OCI-LY7 (cell line): ENCODE results near the gene MAPT. TPM values are rescaled to one million over a fixed set of nuclear protein-coding genes. Genes with fewer than 3 reads are reported as not detected.

Experiments used
- BruUV-seq: library from RNA; stranded (reverse); fragments of 400-500 nt; replicated peaks from 2 replicates; lab custom pipeline; 2021; lab: Mats Ljungman, UMichigan
- CTCF ChIA-PET: fragments of 300-600 bp; sonication (Branson Sonifier 250); formaldehyde crosslinking; loops from one replicate; lab custom pipeline; 2022; ENCODE audit warnings: antibody characterized with exemption; ENCODE audit not compliant: unreplicated experiment; lab: Charles Lee
- POLR2A ChIA-PET: fragments of 300-600 bp; sonication (Branson Sonifier 250); formaldehyde crosslinking; loops from one replicate; lab custom pipeline; 2022; ENCODE audit warnings: antibody characterized with exemption; lab: Charles Lee
- DNase-seq: peaks from one replicate; pipeline ENCODE4 v3.0.0-alpha.2; 2015; ENCODE audit warnings: low spot score
- H2AFZ ChIP-seq: fragments of 200-600 bp; sonication (generic), shearing (Covaris generic); 2 replicates; pipeline ENCODE4 v1.6.1; 2014; ENCODE audit warnings: mild to moderate bottlenecking, antibody characterized with exemption, low read length, moderate library complexity
- H3K27ac ChIP-seq: fragments of 200-600 bp; sonication (generic); 2 replicates; pipeline ENCODE4 v1.5.1; 2014; ENCODE audit warnings: mixed run types, low read depth, mild to moderate bottlenecking, moderate library complexity, low read length, inconsistent platforms; ENCODE audit not compliant: poor library complexity, severe bottlenecking
- H3K36me3 ChIP-seq: fragments of 200-600 bp; sonication (generic); 2 replicates; pipeline ENCODE4 v1.6.1; 2014; ENCODE audit warnings: mild to moderate bottlenecking, antibody characterized with exemption, low read length, moderate library complexity, mixed read lengths; ENCODE audit not compliant: insufficient read depth
- H3K4me1 ChIP-seq: fragments of 200-600 bp; sonication (generic); 2 replicates; pipeline ENCODE4 v1.5.1; 2014; ENCODE audit warnings: mild to moderate bottlenecking, low read length; ENCODE audit not compliant: insufficient read depth, poor library complexity, severe bottlenecking
- H3K4me2 ChIP-seq: fragments of 200-600 bp; sonication (generic); 2 replicates; pipeline ENCODE4 v1.6.1; 2014; ENCODE audit warnings: mild to moderate bottlenecking, low read length
- H3K4me3 ChIP-seq: fragments of 200-600 bp; sonication (generic); 2 replicates; pipeline ENCODE4 v1.5.1; 2014; ENCODE audit warnings: mild to moderate bottlenecking, low read depth, low read length; ENCODE audit not compliant: poor library complexity, severe bottlenecking
- H3K79me2 ChIP-seq: fragments of 200-600 bp; sonication (generic); 2 replicates; pipeline ENCODE4 v1.6.1; 2016; ENCODE audit warnings: low read depth, mild to moderate bottlenecking, low read length, moderate library complexity, mixed read lengths; ENCODE audit not compliant: insufficient read depth
- H3K9me2 ChIP-seq: fragments of 200-600 bp; sonication (generic); 2 replicates; pipeline ENCODE4 v1.6.1; 2016; ENCODE audit warnings: mild to moderate bottlenecking, low read length, mixed read lengths; ENCODE audit not compliant: insufficient read depth
- H3K9me3 ChIP-seq: fragments of 200-600 bp; sonication (generic); 2 replicates; pipeline ENCODE4 v1.6.1; 2014; ENCODE audit warnings: mild to moderate bottlenecking, mixed run types, low read length, mixed read lengths
- H4K20me1 ChIP-seq: fragments of 200-600 bp; sonication (generic); 2 replicates; pipeline ENCODE4 v1.6.1; 2014; ENCODE audit warnings: mild to moderate bottlenecking, antibody characterized with exemption, low read length, moderate library complexity, mixed read lengths; ENCODE audit not compliant: insufficient read depth
- EZH2phosphoT487 ChIP-seq: fragments of 200-600 bp; sonication (generic); IDR thresholded peaks from 2 replicates; pipeline ENCODE4 v1.6.1; 2018; ENCODE audit warnings: low read depth, borderline replicate concordance, mild to moderate bottlenecking, mixed run types, antibody characterized with exemption, low read length, moderate library complexity, mixed read lengths
- intact Hi-C: fragments of 100-400 bp; cut with micrococcal nuclease; formaldehyde crosslinking; loops from one replicate; pipeline ENCODE4 v1.10.0; 2022; ENCODE audit not compliant: unreplicated experiment
- total RNA-seq, 2 experiments: library from RNA; depleted of rRNA in 1 of 2; stranded (reverse); fragments of >200 nt in 1 of 2; shearing (Covaris generic) in 1 of 2; gene quantifications; 2 replicates each; pipeline ENCODE4 v1.2.3, GENCODE V29; 2014 to 2022
- TF ChIP-seq, protein P1 (sequence below): fragments of 200-600 bp; sonication (generic); conservative IDR thresholded peaks from 2 replicates; pipeline ENCODE4 v1.5.1; 2014; ENCODE audit warnings: mild to moderate bottlenecking, antibody characterized with exemption, low read length, moderate library complexity, mixed read lengths

The MAPT gene
- total RNA-seq, 2 experiments from 2014 or later = 0.44 TPM; not detected in 1

DNA sequence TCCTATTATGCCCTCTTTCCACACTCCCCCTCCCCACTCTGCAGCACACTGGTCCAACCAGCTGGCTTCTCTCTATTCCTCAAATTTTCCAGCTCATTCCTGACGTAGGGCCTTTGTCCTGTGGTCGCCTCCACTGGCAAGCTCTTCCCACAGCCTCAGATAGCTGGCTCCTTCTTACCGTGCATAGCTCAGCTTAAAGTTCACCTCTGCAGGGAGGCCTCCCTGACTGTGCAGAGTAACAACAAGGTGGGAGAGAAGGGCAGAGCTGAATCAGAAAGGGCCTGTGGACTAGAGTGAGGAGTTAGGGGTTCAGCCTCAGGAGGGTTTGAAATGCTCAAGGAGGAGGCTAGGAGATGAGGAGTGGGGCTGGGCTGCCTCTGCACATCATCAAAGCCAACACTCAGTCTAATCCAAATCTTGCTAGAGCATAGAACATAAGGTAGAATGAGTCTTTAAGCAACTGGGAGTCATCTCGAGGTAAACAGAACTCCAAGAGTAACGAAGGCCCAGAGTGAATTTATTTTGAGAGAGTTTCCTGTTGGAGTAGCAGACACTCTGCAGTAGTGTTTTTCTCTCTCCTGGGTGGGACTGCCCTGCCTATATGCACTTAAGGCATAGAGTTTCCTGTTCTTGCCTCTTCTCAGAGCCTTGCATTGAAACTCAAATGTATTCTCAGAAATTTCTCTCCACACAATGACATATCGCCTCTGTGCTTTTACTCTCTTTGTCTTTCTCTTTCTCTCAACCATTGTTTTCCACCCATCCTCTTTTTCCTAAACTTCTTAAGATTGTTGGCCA lies 30.3 kb upstream of the MAPT start:
- Histone ChIP-seq H3K27ac (no peak overlapping the region), H3K4me1 (no peaks in the 10 kb centered on the region), H2AFZ (no peak overlapping the region), H3K4me2 (no peak overlapping the region), H3K4me3 (no peak overlapping the region), H4K20me1 (no peaks in the 10 kb centered on the region), H3K79me2 (no peaks in the 10 kb centered on the region), H3K9me2 (no peaks in the 10 kb centered on the region), H3K36me3 (no peaks in the 10 kb centered on the region), H3K9me3 (no peaks in the 10 kb centered on the region)
- BruUV-seq = no TSS peak
- DNase-seq = no peak
- intact Hi-C loops = no loop called here
- POLR2A ChIA-PET = no interaction called here
- CTCF ChIA-PET = no interaction called here
- TF ChIP-seq EZH2phosphoT487 = no peak
- TF ChIP-seq, protein P1, sequence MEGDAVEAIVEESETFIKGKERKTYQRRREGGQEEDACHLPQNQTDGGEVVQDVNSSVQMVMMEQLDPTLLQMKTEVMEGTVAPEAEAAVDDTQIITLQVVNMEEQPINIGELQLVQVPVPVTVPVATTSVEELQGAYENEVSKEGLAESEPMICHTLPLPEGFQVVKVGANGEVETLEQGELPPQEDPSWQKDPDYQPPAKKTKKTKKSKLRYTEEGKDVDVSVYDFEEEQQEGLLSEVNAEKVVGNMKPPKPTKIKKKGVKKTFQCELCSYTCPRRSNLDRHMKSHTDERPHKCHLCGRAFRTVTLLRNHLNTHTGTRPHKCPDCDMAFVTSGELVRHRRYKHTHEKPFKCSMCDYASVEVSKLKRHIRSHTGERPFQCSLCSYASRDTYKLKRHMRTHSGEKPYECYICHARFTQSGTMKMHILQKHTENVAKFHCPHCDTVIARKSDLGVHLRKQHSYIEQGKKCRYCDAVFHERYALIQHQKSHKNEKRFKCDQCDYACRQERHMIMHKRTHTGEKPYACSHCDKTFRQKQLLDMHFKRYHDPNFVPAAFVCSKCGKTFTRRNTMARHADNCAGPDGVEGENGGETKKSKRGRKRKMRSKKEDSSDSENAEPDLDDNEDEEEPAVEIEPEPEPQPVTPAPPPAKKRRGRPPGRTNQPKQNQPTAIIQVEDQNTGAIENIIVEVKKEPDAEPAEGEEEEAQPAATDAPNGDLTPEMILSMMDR = no peak

DNA sequence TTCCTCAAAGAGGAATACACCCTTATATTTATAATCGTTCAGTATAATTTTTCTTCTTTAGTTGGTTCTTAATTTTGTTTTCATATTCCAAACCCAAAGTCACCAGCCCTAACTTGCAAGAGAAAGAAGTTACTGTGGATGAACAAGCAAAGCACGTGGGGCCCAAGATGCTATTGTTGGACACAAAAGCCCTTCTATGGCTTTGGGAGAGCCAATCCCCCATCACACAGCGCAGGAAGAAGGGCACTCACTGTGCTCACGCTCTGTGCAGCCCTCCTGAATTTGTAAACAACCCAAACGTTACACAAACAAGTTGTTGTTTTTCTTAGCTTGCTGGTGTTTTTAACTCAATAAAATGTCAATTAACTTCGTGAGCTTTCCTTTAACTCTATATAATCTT lies 27.2 kb upstream of the MAPT start:
- H3K27ac ChIP-seq = no peak overlapping the region
- no peaks in the 10 kb centered on the region for H3K9me3 ChIP-seq
- DNase-seq = no peak
- no peaks in the 10 kb centered on the region for H3K9me2 ChIP-seq
- ChIA-PET POLR2A (no interaction called here), CTCF (no interaction called here)
- no peak overlapping the region for H2AFZ ChIP-seq
- intact Hi-C loops = no loop called here
- no peak overlapping the region for H3K4me3 ChIP-seq
- no peak overlapping the region for H3K4me2 ChIP-seq
- H3K79me2 ChIP-seq = no peaks in the 10 kb centered on the region
- no peaks in the 10 kb centered on the region for H3K4me1 ChIP-seq
- TF ChIP-seq, protein P1 = no peak
- TF ChIP-seq EZH2phosphoT487 = no peak
- H3K36me3 ChIP-seq = no peaks in the 10 kb centered on the region
- no peaks in the 10 kb centered on the region for H4K20me1 ChIP-seq
- BruUV-seq = no TSS peak

DNA sequence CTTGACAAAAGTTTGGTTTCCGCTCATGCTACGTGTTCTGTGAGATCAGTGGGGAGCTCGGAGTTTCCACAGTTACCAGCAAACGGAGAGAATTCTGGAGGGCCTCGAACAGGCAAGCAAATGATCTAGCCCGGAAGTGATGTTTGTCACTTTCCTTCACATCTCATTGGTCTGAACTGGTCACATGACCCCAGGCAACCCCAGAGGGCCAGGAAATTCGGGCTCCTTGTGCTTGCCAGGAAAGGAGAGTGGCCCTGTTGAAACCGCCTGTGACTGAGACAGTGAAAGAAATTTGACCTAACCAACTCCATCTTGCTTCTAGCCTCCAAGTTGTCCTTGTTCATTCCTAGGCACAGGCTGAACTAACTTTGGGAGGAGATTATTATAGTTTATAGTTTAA lies 26.7 kb upstream of the MAPT start:
- BruUV-seq = no TSS peak
- intact Hi-C loops = no loop called here
- no peak overlapping the region for H3K27ac ChIP-seq
- H3K4me3 ChIP-seq = no peak overlapping the region
- no peaks in the 10 kb centered on the region for H3K79me2 ChIP-seq
- ChIA-PET POLR2A (no interaction called here), CTCF (no interaction called here)
- H3K9me3 ChIP-seq = no peaks in the 10 kb centered on the region
- no peaks in the 10 kb centered on the region for H3K9me2 ChIP-seq
- no peak for TF ChIP-seq EZH2phosphoT487
- TF ChIP-seq, protein P1 = no peak
- H2AFZ ChIP-seq = no peak overlapping the region
- no peak for DNase-seq
- H3K4me1 ChIP-seq = no peaks in the 10 kb centered on the region
- no peaks in the 10 kb centered on the region for H4K20me1 ChIP-seq
- no peak overlapping the region for H3K4me2 ChIP-seq
- H3K36me3 ChIP-seq = no peaks in the 10 kb centered on the region
